ENCODE measurements around the gene NETO2.
"Not testable (repeated sequence)": the region's sequence is repeated elsewhere in the genome, so short reads cannot be mapped to it uniquely, and the experiment has no call there.

The NETO2 gene

GRCh38 chr16:47141773-47142485 lies 1.8 kb downstream of the NETO2 start:
- ATAC-seq (ENCODE audit: low read depth) (peak; percentile 80), DNase-seq (ENCODE audit: low spot score) (peak; percentile 90)

GRCh38 chr16:47140686-47141085 lies 3.1 kb downstream of the NETO2 start:
- no peak for ATAC-seq (ENCODE audit: low read depth)
- peak overlapping the region; percentile 73 for H3K27ac ChIP-seq (ENCODE audit: poor library complexity, severe bottlenecking)
- H3K4me1 ChIP-seq (ENCODE audit: insufficient read depth, poor library complexity, severe bottlenecking), result peaks cover 58% of the 10 kb centered on the region
- H3K36me3 ChIP-seq (ENCODE audit: low read depth), result no peaks in the 10 kb centered on the region
- TF ChIP-seq CTCF (IDR thresholded peaks at IDR 0.05; ENCODE audit: poor library complexity, severe bottlenecking), result no peak
- H3K4me3 ChIP-seq (ENCODE audit: severe bottlenecking), result no peak overlapping the region
- no peaks in the 10 kb centered on the region for H3K27me3 ChIP-seq (ENCODE audit: insufficient read depth, poor library complexity, severe bottlenecking)
- no peak for DNase-seq (ENCODE audit: low spot score)
- H3K9me3 ChIP-seq (ENCODE audit: severe bottlenecking), result no peaks in the 10 kb centered on the region

More at GRCh38 chr16:47141773-47142485, 1.8 kb downstream of the NETO2 start:
- peaks cover 46% of the 10 kb centered on the region for H3K4me1 ChIP-seq (ENCODE audit: insufficient read depth, poor library complexity, severe bottlenecking)
- TF ChIP-seq CTCF (IDR thresholded peaks at IDR 0.05; ENCODE audit: poor library complexity, severe bottlenecking), result peak; percentile 98
- H3K27ac ChIP-seq (ENCODE audit: poor library complexity, severe bottlenecking), result peak overlapping the region; percentile 47
- no peaks in the 10 kb centered on the region for H3K27me3 ChIP-seq (ENCODE audit: insufficient read depth, poor library complexity, severe bottlenecking)
- H3K9me3 ChIP-seq (ENCODE audit: severe bottlenecking), result no peaks in the 10 kb centered on the region
- no peaks in the 10 kb centered on the region for H3K36me3 ChIP-seq (ENCODE audit: low read depth)
- H3K4me3 ChIP-seq (ENCODE audit: severe bottlenecking), result peak overlapping the region; percentile 95

- no peaks in the 10 kb centered on the region for H3K27me3 ChIP-seq (ENCODE audit: insufficient read depth, poor library complexity, severe bottlenecking)
- H3K36me3 ChIP-seq (ENCODE audit: low read depth), result peaks cover 3% of the 10 kb centered on the region; the same call in 1 of the 2 replicates
- DNase-seq (ENCODE audit: low spot score) (no peak), ATAC-seq (ENCODE audit: low read depth) (no peak)
- no peaks in the 10 kb centered on the region for H3K9me3 ChIP-seq (ENCODE audit: severe bottlenecking)
- peak overlapping the region; percentile 73 for H3K27ac ChIP-seq (ENCODE audit: poor library complexity, severe bottlenecking)
- peaks cover 67% of the 10 kb centered on the region for H3K4me1 ChIP-seq (ENCODE audit: insufficient read depth, poor library complexity, severe bottlenecking)
- no peak overlapping the region for H3K4me3 ChIP-seq (ENCODE audit: severe bottlenecking)
- TF ChIP-seq CTCF (IDR thresholded peaks at IDR 0.05; ENCODE audit: poor library complexity, severe bottlenecking), result no peak
These were observed 4.1 kb downstream of the NETO2 start for GRCh38 chr16:47139561-47140185.

- not testable (repeated sequence) for H3K27me3 ChIP-seq (ENCODE audit: insufficient read depth, poor library complexity, severe bottlenecking); DNase-seq (ENCODE audit: low spot score); ATAC-seq (ENCODE audit: low read depth); H3K9me3 ChIP-seq (ENCODE audit: severe bottlenecking); H3K4me3 ChIP-seq (ENCODE audit: severe bottlenecking); H3K36me3 ChIP-seq (ENCODE audit: low read depth)
- peak overlapping the region; percentile 73 for H3K27ac ChIP-seq (ENCODE audit: poor library complexity, severe bottlenecking)
- peaks cover 67% of the 10 kb centered on the region for H3K4me1 ChIP-seq (ENCODE audit: insufficient read depth, poor library complexity, severe bottlenecking)
These were observed 5.8 kb downstream of the NETO2 start for GRCh38 chr16:47137925-47138324.

GRCh38 chr16:47136099-47136842 lies 7.5 kb downstream of the NETO2 start:
- peaks cover 18% of the 10 kb centered on the region for H3K36me3 ChIP-seq (ENCODE audit: low read depth)
- H3K27me3 ChIP-seq (ENCODE audit: insufficient read depth, poor library complexity, severe bottlenecking), result no peaks in the 10 kb centered on the region
- ATAC-seq (ENCODE audit: low read depth) (peak; percentile 79), DNase-seq (ENCODE audit: low spot score) (no peak)
- H3K27ac ChIP-seq (ENCODE audit: poor library complexity, severe bottlenecking), result peak overlapping the region; percentile 73
- no peak overlapping the region for H3K4me3 ChIP-seq (ENCODE audit: severe bottlenecking)
- TF ChIP-seq CTCF (IDR thresholded peaks at IDR 0.05; ENCODE audit: poor library complexity, severe bottlenecking), result no peak
- no peaks in the 10 kb centered on the region for H3K9me3 ChIP-seq (ENCODE audit: severe bottlenecking)
- H3K4me1 ChIP-seq (ENCODE audit: insufficient read depth, poor library complexity, severe bottlenecking), result peaks cover 65% of the 10 kb centered on the region

All from RWPE2 (cell line).